Urothelium cell line (cell line): Measurements from ENCODE around the gene SLC25A27.

Source experiments
- DNase-seq: peaks from one replicate; pipeline ENCODE4 v3.0.0; 2011; ENCODE audit warnings: low spot score, mixed read lengths
- FAIRE-seq: peaks from 2 replicates; lab custom pipeline; 2011; peaks lifted over from hg19 to GRCh38; lab: Jason Lieb, UNC

Gene SLC25A27

DNA sequence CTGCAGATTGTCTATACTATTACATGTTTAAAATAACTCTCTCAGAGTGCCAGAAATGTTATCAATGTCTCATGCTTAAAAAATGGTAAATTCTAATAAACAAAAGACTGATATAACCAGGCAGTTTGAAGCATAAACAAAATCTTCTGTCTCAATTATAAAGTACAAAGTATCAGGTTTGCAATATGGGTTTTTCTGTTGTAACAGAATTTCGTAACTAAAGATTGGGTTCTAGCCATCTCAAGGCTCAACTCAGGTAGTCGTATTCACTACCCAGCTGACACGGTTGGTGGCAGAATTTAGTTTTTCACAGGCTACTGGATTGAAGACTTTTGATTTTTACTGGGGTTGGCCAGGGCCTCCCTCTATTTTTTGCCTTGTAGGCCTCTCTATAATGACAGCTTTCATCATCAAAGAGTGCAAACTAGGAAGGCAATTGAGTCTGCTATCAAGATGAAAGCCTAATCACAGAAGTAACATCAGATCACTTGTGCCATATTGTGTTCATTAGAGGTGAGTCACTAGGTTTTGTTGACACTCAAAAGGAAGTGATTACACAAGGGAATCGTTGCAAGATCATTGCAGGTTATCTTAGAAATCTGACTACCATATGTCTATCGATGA, 3.8 kb upstream of the SLC25A27 start:
- no peak for DNase-seq
- no peak for FAIRE-seq

DNA sequence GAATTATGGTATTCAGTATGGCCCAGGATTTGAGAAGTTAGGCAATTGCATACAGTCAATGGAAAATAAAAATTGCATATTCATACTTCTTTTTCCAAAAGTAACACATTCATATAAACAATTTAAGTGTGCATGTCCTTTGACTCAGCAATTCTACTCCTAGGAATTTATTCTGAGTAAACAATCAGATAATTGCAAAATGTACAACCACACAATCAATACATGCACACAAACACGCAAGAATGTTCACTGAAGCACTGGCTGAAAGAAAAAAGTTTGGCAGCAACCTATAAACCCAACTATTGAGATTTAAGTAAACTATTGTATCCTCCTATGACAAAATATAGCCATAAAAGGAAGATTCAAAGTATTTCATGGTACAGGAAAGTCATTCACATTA, 1.8 kb upstream of the SLC25A27 start:
- no peak for FAIRE-seq
- DNase-seq, result no peak

DNA sequence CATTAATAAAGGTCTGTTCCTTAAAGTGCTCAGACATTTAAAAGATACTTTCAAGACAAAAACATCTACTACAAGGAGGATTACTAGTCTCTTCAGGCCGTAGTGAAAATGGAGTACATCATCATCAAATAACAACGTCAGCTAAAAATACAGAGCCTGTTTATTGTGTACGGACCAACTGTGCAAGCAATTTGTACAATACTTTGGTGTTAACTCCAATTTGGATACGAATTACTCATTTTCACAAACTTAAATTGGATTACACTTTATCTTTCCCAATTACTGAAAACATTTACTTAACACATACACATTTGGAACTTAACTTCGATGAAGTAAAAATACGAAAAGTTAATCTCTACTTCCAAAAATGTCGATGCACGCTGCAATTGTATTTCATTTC, 959 bp upstream of the SLC25A27 start:
- DNase-seq (no peak), FAIRE-seq (no peak)

DNA sequence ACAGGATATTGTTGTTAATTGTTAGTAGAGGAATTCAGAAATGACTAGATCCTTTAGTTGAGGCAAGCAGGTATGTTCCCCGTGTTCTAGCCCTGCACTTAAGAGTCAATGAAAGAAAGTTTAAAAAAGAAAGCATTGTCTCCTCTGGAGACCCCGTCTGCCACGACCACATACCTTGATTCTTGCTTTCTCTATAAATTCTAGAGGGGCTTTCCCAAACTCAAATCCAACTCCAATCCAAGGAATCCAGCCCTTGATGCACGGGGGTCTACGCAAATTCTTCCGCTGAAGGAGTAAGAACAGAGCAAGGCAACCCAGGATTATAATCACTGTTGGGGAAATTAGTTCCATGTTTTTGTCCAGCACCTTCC, 558 bp upstream of the SLC25A27 start:
- FAIRE-seq (no peak), DNase-seq (no peak)

DNA sequence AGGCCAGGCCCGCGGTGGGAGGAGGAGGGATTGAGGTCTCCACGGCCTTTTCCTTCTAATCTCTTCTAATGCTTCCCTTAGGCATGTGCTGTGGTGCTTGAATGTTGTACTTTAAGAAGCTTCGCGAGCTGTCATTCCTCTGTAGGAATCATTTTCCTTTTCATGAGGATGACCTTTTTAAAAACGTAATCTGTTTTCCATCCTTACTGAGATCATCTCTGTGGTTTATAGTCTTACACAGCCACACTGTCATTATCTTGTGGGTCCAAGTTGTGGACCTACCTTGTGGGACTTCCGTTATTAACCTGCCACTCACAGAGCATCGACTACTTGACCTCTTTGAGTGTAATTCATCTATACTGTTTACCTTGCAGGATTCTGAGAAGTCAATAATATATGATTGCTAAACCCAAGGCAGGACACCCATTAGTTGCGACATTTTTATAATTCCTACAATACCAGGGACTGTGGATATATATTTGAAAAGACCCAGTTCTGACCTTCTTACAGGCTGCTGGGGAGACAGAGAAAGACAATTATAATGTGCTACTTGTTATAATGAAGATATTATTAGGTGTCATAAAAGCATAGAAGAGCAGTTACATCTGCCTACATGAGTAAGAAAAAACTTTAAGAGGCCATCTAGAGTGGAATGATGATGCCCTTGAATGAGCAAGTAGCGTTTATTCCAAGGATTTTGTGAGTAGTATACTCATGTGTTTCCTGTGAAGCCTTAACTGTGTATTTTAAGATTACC, 842 bp downstream of the SLC25A27 start:
- DNase-seq (no peak), FAIRE-seq (no peak)

DNA sequence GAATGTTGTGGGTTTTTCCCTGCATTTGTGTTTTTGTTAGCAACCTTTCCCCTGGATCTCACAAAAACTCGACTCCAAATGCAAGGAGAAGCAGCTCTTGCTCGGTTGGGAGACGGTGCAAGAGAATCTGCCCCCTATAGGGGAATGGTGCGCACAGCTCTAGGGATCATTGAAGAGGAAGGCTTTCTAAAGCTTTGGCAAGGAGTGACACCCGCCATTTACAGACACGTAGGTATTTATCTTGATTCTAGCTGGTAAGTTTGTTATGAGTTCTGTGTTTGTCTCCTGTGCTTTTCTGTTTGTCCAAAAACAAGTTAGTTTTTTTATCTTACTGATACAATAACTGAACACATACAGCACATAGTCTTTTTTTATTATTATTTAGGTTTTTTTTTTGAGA, 3.0 kb downstream of the SLC25A27 start:
- FAIRE-seq (no peak), DNase-seq (peak; percentile 22)

DNA sequence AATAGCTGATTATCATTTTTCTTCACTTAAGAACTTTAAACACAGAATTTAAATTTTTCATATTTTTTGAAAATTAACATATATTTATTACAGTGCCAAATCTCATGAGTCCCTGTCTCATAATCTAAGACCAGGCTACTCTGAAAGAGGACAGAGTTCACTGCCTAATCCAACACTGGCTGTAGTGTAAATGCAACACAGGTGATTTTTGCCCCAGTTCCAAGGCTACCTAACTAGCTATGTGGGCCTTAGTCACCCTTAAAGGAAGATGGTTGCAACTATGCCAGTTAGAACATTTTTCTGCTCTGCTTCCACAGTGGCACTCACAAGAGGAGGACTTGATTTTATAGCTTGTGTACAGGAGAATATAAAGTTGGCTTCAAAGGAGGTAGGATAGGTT, 4.9 kb downstream of the SLC25A27 start:
- DNase-seq, result no peak
- peak; percentile 83 for FAIRE-seq

DNA sequence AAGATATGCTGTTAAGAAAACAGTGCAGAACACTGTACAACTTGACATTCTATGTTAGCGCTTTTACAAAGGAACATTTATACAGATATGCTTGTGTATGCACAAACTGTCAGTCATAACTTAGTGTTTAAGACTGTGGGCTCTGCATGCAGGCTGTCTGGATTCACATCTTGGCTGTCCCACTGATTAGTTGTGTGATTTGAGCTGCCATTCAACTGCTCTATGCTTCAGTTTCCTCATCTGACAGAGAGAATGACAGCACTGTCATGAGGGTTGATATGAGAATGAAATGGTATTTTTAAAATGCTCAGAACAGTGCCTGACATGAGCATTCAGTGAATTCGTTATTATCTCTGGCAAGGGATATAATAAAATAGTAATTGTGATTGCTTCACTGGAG, 8.7 kb downstream of the SLC25A27 start:
- DNase-seq, result no peak
- no peak for FAIRE-seq

DNA sequence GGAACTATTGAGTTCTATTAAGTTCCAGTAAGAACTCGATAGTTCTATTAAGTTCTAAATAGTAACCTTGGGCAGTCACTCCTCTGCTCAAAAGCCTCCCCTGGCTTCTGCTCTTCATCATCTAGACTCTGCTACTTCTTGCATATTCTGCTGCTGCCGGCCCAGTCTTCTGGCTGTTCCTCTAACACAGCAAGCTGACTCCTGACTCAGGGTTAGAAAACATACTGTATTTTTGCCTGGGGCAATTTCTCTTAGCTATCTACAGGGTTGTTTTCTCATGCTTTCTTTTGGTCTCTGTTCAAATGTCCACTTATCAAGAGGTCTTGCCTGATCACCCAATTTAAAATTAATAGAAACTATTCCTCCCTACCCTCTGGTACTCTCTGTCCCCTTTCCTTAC, 14.6 kb downstream of the SLC25A27 start:
- no peak for FAIRE-seq
- DNase-seq, result no peak

DNA sequence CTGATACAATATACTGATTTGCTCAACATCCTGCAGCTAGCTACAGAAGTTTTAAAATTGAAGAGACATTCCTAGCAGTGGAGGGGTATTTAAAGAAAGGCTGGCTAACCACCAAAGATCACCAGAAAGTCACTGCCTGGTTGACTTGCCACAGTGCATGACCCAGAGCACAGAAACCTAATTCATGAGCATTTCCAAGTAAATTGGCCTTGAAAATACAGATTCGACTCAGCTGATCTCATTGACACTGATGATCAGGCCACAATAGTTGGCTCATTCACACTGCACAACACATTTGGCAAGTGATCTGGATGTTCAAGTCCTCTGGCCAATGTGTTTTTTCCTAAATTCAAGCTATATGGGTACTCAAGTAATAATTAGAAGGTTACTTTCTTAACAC, 21.6 kb downstream of the SLC25A27 start:
- FAIRE-seq (no peak), DNase-seq (no peak)

DNA sequence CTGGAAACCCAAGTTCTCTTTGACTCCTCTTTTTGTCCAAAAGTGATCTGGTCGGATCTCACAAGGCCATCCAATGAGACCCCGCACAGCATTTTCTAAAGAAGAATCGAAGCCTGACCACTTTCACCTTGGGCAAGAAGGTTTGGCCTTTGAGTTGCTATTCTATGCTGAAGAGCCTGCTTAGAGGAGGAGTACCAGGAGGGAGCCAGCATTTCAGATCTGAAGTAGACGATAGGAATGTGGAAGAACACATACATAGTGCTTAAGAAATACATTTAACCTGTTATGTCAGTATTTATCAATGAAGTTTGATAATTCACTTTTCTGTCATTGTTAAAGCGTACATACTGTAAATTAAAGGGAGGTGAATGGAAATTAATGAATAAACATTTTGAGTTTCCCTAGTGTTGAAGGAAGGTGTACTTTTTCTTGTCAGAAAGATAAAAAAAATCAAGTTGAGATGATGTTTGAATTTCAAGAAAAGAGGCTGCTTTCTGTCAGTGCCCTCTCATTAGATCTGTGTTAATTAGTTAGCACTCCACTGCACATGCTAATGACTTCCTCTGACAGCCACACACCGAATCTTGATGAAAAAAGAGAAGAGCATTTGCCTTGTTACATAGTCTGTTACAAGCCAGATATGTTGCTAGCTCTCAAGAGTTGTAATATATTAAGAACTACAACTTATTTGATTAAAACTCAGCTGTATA, 24.0 kb downstream of the SLC25A27 start:
- DNase-seq, result no peak
- FAIRE-seq, result no peak

DNA sequence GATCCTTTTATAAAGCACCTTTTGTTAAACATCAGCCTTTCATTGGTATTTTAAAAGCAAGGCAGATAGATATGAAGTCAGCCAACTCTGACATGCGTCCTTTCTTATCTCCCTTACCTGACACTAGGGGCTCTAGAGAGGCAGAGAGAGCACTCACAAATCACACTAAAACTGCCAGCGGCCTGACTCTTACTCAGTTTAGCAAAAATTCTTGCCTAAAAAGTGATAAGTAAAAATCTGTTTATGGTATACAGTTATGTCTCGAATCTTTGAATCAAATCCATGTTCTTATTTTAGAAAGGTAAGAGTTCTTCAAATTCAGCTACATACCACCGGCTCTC, 24.5 kb downstream of the SLC25A27 start:
- FAIRE-seq (no peak), DNase-seq (peak; percentile 10)

DNA sequence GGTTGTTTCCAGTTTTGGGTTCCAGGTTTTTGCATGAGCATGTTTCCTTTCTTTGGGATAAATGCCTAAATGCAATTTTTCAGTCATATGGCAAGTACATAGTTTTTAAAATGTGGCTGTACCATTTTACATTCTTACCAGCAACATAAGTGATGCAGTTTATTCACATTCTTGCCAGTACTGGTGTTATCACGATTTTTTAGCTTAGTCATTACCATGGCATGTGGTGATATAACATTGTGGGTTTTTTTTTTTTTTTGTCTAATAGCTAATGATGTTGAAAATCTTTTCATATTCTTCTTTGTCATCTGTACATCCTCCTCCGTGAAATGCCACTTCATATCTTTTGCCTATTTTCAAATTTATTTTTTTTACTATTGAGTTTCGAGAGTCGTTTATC, 32.0 kb downstream of the SLC25A27 start:
- no peak for FAIRE-seq
- peak; percentile 37 for DNase-seq

DNA sequence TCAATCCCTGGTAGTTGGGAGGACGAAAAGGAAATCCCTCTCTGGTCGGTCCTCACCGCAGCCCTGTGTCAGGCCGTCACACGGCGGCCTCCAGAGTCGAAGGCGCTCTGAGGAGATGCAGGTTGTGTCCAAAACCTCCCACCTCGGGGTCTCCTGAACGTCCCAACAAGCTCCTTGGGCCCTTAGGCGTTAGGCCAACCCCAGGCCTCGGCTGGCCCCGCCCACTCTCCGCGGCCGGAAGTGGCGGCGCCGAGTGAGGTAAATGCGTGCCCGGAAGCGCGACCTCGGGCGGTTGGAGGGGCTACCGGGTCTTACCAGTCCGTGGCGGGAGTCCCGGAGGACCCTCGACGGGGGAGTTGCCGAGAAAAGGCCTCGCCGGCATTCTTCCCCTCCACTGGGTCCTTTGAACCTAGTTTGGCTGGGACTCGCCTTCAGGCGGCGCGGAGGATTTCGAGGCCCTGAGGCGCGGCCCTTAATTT, 34.9 kb downstream of the SLC25A27 start, which contains the start of gene TDRD6:
Gene TDRD6, plus strand, starts transcription at position 267 of the 479 bp plus-strand sequence. CDS start 244 bp downstream, outside the sequence.
- FAIRE-seq, result no peak
- DNase-seq, result no peak

DNA sequence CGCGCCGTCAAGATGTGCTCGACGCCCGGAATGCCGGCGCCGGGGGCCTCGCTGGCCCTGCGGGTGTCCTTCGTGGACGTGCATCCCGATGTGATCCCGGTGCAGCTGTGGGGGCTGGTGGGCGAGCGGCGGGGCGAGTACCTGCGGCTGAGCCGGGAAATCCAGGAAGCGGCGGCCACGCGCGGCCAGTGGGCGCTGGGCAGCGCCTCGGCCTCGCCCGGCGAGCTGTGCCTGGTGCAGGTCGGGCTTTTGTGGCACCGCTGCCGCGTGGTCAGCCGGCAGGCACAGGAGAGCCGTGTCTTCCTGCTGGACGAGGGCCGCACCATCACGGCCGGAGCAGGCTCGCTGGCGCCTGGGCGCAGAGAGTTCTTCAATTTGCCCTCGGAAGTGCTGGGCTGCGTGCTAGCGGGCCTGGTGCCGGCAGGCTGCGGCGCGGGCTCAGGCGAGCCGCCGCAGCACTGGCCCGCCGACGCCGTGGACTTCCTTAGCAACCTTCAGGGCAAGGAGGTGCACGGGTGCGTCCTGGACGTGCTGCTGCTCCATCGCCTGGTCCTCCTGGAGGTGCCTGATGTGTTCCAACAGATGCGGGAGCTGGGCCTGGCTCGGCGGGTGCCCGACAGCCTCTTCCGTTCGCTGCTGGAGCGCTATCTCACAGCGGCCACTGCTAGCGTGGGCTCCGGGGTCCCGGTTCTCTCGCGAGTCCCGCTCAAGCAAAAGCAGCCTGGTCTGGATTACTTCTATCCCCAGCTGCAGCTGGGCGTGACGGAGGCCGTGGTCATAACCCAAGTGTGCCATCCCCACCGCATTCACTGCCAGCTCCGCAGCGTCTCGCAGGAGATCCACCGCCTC, 35.6 kb downstream of the SLC25A27 start:
- FAIRE-seq, result no peak
- no peak for DNase-seq

DNA sequence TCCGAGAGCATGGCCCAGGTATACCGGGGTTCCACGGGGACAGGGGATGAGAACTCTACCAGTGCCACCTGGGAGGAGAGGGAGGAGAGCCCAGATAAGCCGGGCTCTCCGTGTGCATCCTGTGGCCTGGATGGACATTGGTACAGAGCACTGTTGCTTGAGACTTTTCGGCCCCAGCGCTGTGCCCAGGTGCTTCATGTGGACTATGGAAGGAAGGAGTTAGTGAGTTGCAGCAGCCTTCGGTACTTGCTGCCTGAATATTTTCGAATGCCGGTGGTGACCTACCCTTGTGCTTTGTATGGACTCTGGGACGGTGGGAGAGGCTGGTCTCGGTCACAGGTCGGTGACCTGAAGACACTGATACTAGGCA, 36.2 kb downstream of the SLC25A27 start:
- FAIRE-seq (no peak), DNase-seq (no peak)

DNA sequence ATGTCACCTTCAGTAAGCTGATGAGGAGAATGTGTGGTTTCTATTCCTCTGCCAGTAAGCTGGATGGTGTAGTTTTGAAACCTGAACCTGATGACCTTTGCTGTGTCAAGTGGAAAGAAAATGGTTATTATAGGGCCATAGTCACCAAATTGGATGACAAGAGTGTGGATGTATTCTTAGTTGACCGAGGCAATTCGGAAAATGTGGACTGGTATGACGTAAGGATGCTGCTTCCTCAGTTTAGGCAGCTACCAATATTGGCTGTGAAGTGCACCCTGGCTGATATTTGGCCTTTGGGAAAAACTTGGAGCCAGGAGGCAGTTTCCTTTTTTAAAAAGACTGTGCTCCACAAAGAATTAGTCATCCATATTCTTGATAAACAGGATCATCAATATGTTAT, 36.9 kb downstream of the SLC25A27 start:
- DNase-seq (no peak), FAIRE-seq (no peak)

DNA sequence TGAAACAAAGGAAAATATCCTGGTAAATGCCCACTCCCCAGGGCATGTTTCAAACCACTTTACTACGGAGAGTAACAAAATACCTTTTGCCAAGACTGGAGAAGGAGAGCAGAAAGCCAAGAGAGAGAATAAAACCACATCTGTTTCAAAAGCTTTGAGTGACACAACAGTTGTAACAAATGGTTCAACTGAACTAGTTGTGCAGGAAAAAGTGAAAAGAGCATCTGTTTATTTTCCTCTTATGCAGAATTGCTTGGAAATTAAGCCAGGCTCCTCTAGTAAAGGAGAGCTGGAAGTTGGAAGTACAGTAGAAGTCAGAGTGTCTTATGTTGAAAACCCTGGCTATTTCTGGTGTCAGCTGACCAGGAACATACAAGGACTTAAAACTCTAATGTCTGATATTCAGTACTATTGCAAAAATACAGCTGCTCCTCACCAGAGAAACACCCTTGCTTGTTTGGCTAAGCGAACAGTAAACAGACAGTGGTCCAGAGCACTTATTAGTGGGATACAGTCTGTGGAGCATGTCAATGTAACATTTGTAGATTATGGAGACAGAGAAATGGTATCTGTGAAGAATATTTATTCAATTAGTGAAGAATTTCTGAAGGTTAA, 37.5 kb downstream of the SLC25A27 start:
- no peak for FAIRE-seq
- no peak for DNase-seq

DNA sequence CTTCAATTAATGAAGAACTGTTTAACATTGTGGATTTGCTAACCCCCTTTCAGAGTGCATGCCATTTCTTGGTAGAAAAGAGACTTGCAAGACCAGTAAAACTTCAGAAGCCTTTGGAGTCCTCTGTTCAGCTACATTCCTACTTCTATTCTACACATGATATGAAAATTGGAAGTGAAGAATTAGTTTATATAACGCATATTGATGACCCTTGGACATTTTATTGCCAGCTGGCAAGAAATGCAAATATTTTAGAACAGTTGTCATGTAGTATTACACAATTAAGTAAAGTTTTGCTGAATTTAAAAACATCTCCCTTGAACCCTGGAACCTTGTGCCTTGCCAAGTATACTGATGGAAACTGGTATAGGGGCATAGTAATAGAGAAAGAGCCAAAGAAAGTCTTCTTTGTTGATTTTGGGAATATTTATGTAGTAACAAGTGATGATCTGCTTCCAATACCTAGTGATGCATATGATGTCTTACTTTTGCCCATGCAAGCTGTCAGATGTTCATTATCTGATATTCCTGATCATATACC, 38.2 kb downstream of the SLC25A27 start:
- FAIRE-seq, result no peak
- no peak for DNase-seq

DNA sequence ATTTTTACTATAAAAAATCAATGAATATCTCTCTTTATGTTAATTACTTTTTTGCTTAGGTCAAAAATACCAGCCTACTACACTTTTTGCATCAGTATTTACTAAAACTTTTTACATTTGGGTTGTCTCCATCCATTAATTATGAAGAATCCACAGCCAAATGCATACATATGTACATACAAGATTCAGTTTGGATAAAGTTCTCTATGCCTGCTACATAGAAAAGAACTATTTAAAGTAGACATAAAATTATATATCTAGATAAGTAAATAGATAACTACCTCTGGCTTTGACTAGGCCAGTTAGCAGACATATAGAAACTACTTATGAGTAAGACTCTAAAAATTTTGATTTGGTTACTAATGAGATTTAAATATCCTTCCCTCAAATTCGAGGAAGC, 47.2 kb downstream of the SLC25A27 start:
- FAIRE-seq, result no peak
- DNase-seq, result no peak
